K562 (cell line): ENCODE data around the gene SOX12.

Source experiments
- RAD21 ChIP-seq, 2 experiments: fragments of 250-450 bp in 1 of 2; fragments of 450-650 bp in 1 of 2; sonication (Bioruptor Pico) in 1 of 2; formaldehyde crosslinking in 1 of 2; IDR thresholded peaks in 1 of 2; conservative IDR thresholded peaks in 1 of 2; 2 replicates each; pipeline versions ENCODE4 v1.4.0 to v1.8.0; 2020 to 2022; ENCODE audit warnings: mild to moderate bottlenecking in 2 of 2, moderate library complexity in 1 of 2
- TF ChIP-seq, protein P1 (sequence below): fragments of 250-450 bp; sonication (Bioruptor Pico); IDR thresholded peaks from 2 replicates; pipeline ENCODE4 v1.5.0; 2021; ENCODE audit warnings: mild to moderate bottlenecking, borderline replicate concordance
- TF ChIP-seq, protein P2 (sequence below), 3 experiments: IDR thresholded peaks in 2 of 3; conservative IDR thresholded peaks in 1 of 3; 2 replicates each; pipeline ENCODE4 v1.5.1; 2011 to 2012; ENCODE audit warnings: low read length in 3 of 3, mild to moderate bottlenecking in 3 of 3, control low read depth in 2 of 3, improper control_type of control experiment in 1 of 3, inconsistent platforms in 1 of 3, low read depth in 1 of 3, mixed read lengths in 1 of 3, moderate library complexity in 1 of 3; ENCODE audit not compliant: insufficient read depth in 2 of 3

DNA sequence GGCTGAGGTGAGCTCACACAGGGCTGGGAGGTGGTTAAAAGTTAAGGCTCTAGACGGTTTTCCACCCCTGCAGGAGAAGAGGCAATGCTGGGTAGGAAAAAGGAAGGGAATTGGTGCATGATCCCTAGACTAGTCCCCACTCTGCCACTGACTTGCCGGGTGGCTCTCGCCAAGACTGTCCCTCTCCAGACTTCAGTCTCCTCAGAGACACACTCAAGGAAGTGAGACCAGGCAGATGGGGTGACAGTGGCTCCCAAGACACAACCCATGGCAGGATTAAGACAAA lies 47.9 kb upstream of the SOX12 start:
- no peak for TF ChIP-seq RAD21 (CRISPR knock-in tag; conservative IDR thresholded peaks at IDR 0.05 in 1 of 2, IDR thresholded peaks at IDR 0.05 in 1 of 2)
- TF ChIP-seq, protein P1, sequence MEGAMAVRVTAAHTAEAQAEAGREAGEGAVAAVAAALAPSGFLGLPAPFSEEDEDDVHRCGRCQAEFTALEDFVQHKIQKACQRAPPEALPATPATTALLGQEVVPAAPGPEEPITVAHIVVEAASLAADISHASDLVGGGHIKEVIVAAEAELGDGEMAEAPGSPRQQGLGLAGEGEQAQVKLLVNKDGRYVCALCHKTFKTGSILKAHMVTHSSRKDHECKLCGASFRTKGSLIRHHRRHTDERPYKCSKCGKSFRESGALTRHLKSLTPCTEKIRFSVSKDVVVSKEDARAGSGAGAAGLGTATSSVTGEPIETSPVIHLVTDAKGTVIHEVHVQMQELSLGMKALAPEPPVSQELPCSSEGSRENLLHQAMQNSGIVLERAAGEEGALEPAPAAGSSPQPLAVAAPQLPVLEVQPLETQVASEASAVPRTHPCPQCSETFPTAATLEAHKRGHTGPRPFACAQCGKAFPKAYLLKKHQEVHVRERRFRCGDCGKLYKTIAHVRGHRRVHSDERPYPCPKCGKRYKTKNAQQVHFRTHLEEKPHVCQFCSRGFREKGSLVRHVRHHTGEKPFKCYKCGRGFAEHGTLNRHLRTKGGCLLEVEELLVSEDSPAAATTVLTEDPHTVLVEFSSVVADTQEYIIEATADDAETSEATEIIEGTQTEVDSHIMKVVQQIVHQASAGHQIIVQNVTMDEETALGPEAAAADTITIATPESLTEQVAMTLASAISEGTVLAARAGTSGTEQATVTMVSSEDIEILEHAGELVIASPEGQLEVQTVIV (CRISPR knock-in tag): no peak
- TF ChIP-seq, protein P2, sequence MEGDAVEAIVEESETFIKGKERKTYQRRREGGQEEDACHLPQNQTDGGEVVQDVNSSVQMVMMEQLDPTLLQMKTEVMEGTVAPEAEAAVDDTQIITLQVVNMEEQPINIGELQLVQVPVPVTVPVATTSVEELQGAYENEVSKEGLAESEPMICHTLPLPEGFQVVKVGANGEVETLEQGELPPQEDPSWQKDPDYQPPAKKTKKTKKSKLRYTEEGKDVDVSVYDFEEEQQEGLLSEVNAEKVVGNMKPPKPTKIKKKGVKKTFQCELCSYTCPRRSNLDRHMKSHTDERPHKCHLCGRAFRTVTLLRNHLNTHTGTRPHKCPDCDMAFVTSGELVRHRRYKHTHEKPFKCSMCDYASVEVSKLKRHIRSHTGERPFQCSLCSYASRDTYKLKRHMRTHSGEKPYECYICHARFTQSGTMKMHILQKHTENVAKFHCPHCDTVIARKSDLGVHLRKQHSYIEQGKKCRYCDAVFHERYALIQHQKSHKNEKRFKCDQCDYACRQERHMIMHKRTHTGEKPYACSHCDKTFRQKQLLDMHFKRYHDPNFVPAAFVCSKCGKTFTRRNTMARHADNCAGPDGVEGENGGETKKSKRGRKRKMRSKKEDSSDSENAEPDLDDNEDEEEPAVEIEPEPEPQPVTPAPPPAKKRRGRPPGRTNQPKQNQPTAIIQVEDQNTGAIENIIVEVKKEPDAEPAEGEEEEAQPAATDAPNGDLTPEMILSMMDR (IDR thresholded peaks at IDR 0.05 in 2 of 3, conservative IDR thresholded peaks at IDR 0.05 in 1 of 3; ENCODE audit: insufficient read depth in 2 of 3, low read depth in 1 of 3, low read length in 3 of 3): no peak
